Measurements from ENCODE around the gene SOX2. TPM values are rescaled to one million over a fixed set of nuclear protein-coding genes. Genes with fewer than 3 reads are reported as not detected.

Gene SOX2
- total RNA-seq, 1 donor from 2014 or later = 0.10 TPM

DNA sequence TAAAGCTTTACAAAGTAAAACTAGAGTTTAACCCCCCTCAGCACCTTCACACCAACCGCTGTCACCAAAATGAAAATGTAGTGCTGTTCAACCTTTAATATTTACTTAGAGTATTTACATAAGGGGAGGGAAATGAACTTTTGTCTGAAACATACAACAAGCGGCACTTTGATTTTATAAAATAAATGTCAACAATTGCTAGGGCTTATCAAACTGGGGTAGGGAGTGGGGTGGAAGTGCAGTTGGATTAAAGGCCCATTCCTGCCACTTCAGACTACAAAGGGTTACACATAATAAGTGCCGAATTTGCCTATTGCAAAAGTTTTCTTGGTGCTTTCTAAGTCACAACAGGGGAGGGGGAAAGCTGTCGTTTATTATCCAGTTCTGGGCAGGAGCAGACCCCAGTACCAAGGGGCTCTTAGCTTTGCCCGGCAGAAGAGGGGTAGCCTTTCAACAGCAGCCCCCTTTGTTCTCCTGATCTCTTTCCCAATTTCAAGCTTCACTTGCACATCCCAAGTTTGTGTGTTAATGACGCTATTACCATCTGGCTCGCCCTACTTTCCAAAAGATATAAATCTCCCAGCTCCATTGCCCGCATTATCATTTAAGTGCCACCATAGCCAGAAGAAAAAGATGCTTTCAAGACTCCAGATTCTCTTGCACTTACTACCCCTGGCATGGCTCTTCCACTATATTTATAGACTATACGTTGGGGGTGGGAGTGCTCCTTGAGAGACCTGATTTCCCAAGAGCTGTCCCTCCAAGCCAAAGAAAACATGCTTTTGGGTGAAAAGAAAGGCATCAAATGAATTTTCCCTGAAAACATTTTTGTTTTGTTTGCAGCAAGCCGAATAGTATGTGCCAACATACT, 17.0 kb downstream of the SOX2 start:
- H3K27me3 Mint-ChIP-seq (ENCODE audit: insufficient read depth) = peaks cover 55% of the 10 kb centered on the region
- H3K27ac Mint-ChIP-seq = no peak overlapping the region
- peaks cover 4% of the 10 kb centered on the region for H3K9me3 Mint-ChIP-seq
- intact Hi-C loops (cut with micrococcal nuclease) = loop anchor here (5.0 kb wide), 2 partner anchors 36 to 954 kb away; no protein-coding TSS in a partner anchor
- no peaks in the 10 kb centered on the region for H3K36me3 Mint-ChIP-seq (ENCODE audit: low read depth)
- no peak overlapping the region for H3K4me3 Mint-ChIP-seq
- H3K4me1 Mint-ChIP-seq (ENCODE audit: low read depth) = peaks cover 6% of the 10 kb centered on the region
- DNase-seq (ENCODE audit: low spot score) = no peak

DNA sequence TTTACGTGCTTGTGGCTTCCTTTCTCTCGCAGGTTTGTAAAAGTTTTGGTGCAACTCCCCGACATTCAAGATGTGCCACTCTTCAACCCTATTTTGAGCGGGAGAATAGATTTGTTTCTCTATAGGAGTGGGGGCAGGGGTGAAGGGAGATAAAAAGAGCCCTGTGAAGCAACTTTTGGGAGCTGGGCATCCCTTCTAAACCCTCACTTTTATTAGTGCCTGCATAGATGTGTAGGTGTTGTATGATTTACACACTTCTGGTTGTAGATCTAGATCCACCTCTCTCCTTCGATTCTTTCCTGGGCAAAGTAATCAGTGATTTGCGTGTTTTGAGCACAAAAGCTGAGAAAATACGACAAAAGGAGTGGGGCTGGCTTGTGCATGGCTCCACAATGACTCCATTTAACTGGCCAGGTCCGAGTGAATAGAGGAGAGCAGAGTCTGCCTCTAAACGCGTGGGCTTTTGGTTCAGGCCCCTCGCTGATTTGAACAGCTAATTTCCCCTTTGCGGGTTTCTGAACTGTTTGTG, 17.7 kb downstream of the SOX2 start:
- H3K4me3 Mint-ChIP-seq = no peak overlapping the region
- intact Hi-C loops (cut with micrococcal nuclease) = loop anchor here (5.0 kb wide), 2 partner anchors 37 to 953 kb away; no protein-coding TSS in a partner anchor
- no peak for DNase-seq (ENCODE audit: low spot score)
- no peak overlapping the region for H3K27ac Mint-ChIP-seq
- H3K27me3 Mint-ChIP-seq (ENCODE audit: insufficient read depth) = peaks cover 48% of the 10 kb centered on the region
- H3K9me3 Mint-ChIP-seq = peaks cover 4% of the 10 kb centered on the region
- peaks cover 6% of the 10 kb centered on the region for H3K4me1 Mint-ChIP-seq (ENCODE audit: low read depth)
- H3K36me3 Mint-ChIP-seq (ENCODE audit: low read depth) = no peaks in the 10 kb centered on the region

- H3K27ac Mint-ChIP-seq = no peak overlapping the region
- no peak overlapping the region for H3K4me3 Mint-ChIP-seq
- H3K9me3 Mint-ChIP-seq = peaks cover 4% of the 10 kb centered on the region
- H3K36me3 Mint-ChIP-seq (ENCODE audit: low read depth) = no peaks in the 10 kb centered on the region
- intact Hi-C loops (cut with micrococcal nuclease) = no loop called here
- no peak for DNase-seq (ENCODE audit: low spot score)
- peaks cover 40% of the 10 kb centered on the region for H3K27me3 Mint-ChIP-seq (ENCODE audit: insufficient read depth)
- H3K4me1 Mint-ChIP-seq (ENCODE audit: low read depth) = peaks cover 6% of the 10 kb centered on the region
These were observed 18.6 kb downstream of the SOX2 start for GRCh38 chr3:181730316-181730715.

DNA sequence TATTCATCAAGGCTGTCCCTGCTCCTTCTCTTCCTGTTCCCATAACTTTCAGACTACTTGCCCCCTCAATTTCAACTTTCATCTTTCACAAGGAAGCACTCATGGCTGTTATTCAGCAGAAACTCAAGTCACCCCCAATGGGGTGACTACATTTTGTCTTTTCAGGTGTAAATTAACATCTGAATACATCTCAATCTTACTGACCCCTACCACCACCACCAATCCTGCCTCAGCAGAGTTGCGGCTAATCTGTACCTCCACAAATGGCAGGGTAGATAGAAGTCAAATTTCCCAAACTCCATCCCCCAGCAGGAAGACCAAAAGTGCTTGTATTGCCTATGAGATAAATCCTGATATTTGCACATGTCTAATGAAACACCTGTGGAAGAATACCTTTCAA, 19.2 kb downstream of the SOX2 start:
- DNase-seq (ENCODE audit: low spot score) = no peak
- Mint-ChIP-seq H3K4me3 (no peak overlapping the region), H3K9me3 (peaks cover 4% of the 10 kb centered on the region), H3K27me3 (ENCODE audit: insufficient read depth) (peaks cover 37% of the 10 kb centered on the region), H3K4me1 (ENCODE audit: low read depth) (peaks cover 6% of the 10 kb centered on the region), H3K27ac (no peak overlapping the region), H3K36me3 (ENCODE audit: low read depth) (no peaks in the 10 kb centered on the region)
- intact Hi-C loops (cut with micrococcal nuclease) = no loop called here

GRCh38 chr3:181735911-181736310, 24.2 kb downstream of the SOX2 start:
- DNase-seq (ENCODE audit: low spot score) = no peak
- no peaks in the 10 kb centered on the region for H3K9me3 Mint-ChIP-seq
- intact Hi-C loops (cut with micrococcal nuclease) = no loop called here
- no peak overlapping the region for H3K27ac Mint-ChIP-seq
- peaks cover 4% of the 10 kb centered on the region for H3K27me3 Mint-ChIP-seq (ENCODE audit: insufficient read depth)
- no peaks in the 10 kb centered on the region for H3K4me1 Mint-ChIP-seq (ENCODE audit: low read depth)
- no peak overlapping the region for H3K4me3 Mint-ChIP-seq
- no peaks in the 10 kb centered on the region for H3K36me3 Mint-ChIP-seq (ENCODE audit: low read depth)

DNA sequence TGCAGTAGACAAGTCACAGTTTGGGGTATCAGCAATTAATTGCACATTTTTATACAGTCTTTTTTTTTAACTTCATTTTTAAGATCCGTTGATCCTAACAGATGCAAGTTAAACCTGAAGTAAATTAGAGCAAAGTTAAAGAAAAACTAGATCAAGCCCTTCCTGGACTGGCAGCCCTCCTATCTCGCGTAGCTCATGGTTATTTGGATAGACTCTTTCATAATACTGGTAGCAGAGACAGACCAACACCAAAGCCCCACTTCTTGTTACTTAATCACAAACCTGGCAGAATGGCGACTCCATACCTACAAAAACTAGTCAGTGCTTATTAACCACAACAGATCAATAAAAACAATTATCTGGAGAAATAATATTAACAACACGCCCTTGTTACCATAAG, 26.8 kb downstream of the SOX2 start:
- no peak overlapping the region for H3K4me3 Mint-ChIP-seq
- peaks cover 4% of the 10 kb centered on the region for H3K27me3 Mint-ChIP-seq (ENCODE audit: insufficient read depth)
- DNase-seq (ENCODE audit: low spot score) = no peak
- H3K27ac Mint-ChIP-seq = no peak overlapping the region
- H3K9me3 Mint-ChIP-seq = no peaks in the 10 kb centered on the region
- intact Hi-C loops (cut with micrococcal nuclease) = no loop called here
- no peaks in the 10 kb centered on the region for H3K4me1 Mint-ChIP-seq (ENCODE audit: low read depth)
- H3K36me3 Mint-ChIP-seq (ENCODE audit: low read depth) = no peaks in the 10 kb centered on the region

DNA sequence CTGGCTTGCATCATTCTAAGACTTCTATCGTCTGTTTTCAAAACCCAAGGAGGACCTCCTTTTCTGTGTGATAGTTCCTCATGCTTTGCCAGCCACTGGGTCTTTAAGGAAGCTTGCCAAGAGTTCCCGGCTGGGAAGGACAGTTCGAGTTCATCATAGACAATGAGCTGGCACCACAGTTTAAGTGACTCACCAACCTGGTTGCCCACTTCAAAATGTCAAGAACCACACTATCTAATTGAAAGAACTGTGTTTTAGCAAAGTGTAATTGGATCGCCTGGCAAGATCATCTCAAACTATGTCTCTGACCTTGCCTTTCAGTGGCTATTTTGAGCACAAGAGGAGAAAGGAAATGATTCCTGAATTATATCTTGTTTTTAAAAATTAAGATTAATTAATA, 27.9 kb downstream of the SOX2 start:
- no peak for DNase-seq (ENCODE audit: low spot score)
- Mint-ChIP-seq H3K9me3 (no peaks in the 10 kb centered on the region), H3K4me3 (no peak overlapping the region), H3K4me1 (ENCODE audit: low read depth) (no peaks in the 10 kb centered on the region), H3K36me3 (ENCODE audit: low read depth) (no peaks in the 10 kb centered on the region), H3K27me3 (ENCODE audit: insufficient read depth) (peaks cover 4% of the 10 kb centered on the region), H3K27ac (no peak overlapping the region)
- intact Hi-C loops (cut with micrococcal nuclease) = no loop called here

GRCh38 chr3:181741417-181741816, 29.7 kb downstream of the SOX2 start:
- no peaks in the 10 kb centered on the region for H3K9me3 Mint-ChIP-seq
- no peaks in the 10 kb centered on the region for H3K4me1 Mint-ChIP-seq (ENCODE audit: low read depth)
- DNase-seq (ENCODE audit: low spot score) = no peak
- peaks cover 4% of the 10 kb centered on the region for H3K27me3 Mint-ChIP-seq (ENCODE audit: insufficient read depth)
- no peaks in the 10 kb centered on the region for H3K36me3 Mint-ChIP-seq (ENCODE audit: low read depth)
- H3K4me3 Mint-ChIP-seq = no peak overlapping the region
- no peak overlapping the region for H3K27ac Mint-ChIP-seq
- intact Hi-C loops (cut with micrococcal nuclease) = no loop called here

GRCh38 chr3:181752202-181752671, 40.5 kb downstream of the SOX2 start:
- Mint-ChIP-seq H3K36me3 (ENCODE audit: low read depth) (no peaks in the 10 kb centered on the region), H3K27me3 (ENCODE audit: insufficient read depth) (peaks cover 5% of the 10 kb centered on the region), H3K9me3 (no peaks in the 10 kb centered on the region), H3K4me1 (ENCODE audit: low read depth) (no peaks in the 10 kb centered on the region), H3K27ac (no peak overlapping the region), H3K4me3 (no peak overlapping the region)
- no peak for DNase-seq (ENCODE audit: low spot score)
- intact Hi-C loops (cut with micrococcal nuclease) = no loop called here

DNA sequence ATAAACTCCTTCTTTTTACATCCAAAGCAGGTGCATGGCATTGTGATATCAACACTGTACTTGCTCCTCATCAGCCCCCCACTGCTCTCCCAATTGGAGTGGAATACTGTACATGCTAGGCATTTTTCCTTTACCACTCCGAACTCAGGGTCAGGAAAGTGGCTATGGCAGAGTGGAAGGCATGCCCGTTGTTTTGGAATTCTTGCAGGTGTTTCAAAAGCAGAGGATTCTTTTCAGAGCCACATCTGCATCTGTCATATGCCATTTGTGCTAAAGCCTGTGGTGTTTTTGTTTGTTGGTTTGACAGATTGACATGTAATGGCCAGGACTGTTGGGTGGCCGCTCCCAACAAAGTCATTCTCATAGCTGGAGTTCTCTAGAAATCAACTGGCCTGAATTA, 41.7 kb downstream of the SOX2 start:
- Mint-ChIP-seq H3K4me1 (ENCODE audit: low read depth) (no peaks in the 10 kb centered on the region), H3K27ac (no peak overlapping the region), H3K4me3 (no peak overlapping the region), H3K27me3 (ENCODE audit: insufficient read depth) (peaks cover 5% of the 10 kb centered on the region), H3K9me3 (no peaks in the 10 kb centered on the region), H3K36me3 (ENCODE audit: low read depth) (no peaks in the 10 kb centered on the region)
- intact Hi-C loops (cut with micrococcal nuclease) = no loop called here
- no peak for DNase-seq (ENCODE audit: low spot score)

- H3K27me3 Mint-ChIP-seq (ENCODE audit: insufficient read depth) = peaks cover 5% of the 10 kb centered on the region
- intact Hi-C loops (cut with micrococcal nuclease) = no loop called here
- no peaks in the 10 kb centered on the region for H3K4me1 Mint-ChIP-seq (ENCODE audit: low read depth)
These were observed 44.2 kb downstream of the SOX2 start for GRCh38 chr3:181755959-181756358.

GRCh38 chr3:181756645-181757297, 45.0 kb downstream of the SOX2 start:
- Mint-ChIP-seq H3K4me1 (ENCODE audit: low read depth) (no peaks in the 10 kb centered on the region), H3K4me3 (no peak overlapping the region), H3K27ac (no peak overlapping the region), H3K9me3 (no peaks in the 10 kb centered on the region), H3K27me3 (ENCODE audit: insufficient read depth) (peaks cover 5% of the 10 kb centered on the region), H3K36me3 (ENCODE audit: low read depth) (no peaks in the 10 kb centered on the region)
- DNase-seq (ENCODE audit: low spot score) = no peak
- intact Hi-C loops (cut with micrococcal nuclease) = no loop called here

More at GRCh38 chr3:181755959-181756358, 44.2 kb downstream of the SOX2 start:
- no peaks in the 10 kb centered on the region for H3K36me3 Mint-ChIP-seq (ENCODE audit: low read depth)
- H3K4me3 Mint-ChIP-seq = no peak overlapping the region
- H3K27ac Mint-ChIP-seq = no peak overlapping the region
- H3K9me3 Mint-ChIP-seq = no peaks in the 10 kb centered on the region
- DNase-seq (ENCODE audit: low spot score) = no peak

- DNase-seq (ENCODE audit: low spot score) = no peak
- H3K4me1 Mint-ChIP-seq (ENCODE audit: low read depth) = no peaks in the 10 kb centered on the region
- peaks cover 5% of the 10 kb centered on the region for H3K27me3 Mint-ChIP-seq (ENCODE audit: insufficient read depth)
- H3K9me3 Mint-ChIP-seq = no peaks in the 10 kb centered on the region
- intact Hi-C loops (cut with micrococcal nuclease) = no loop called here
- no peak overlapping the region for H3K4me3 Mint-ChIP-seq
- no peaks in the 10 kb centered on the region for H3K36me3 Mint-ChIP-seq (ENCODE audit: low read depth)
- H3K27ac Mint-ChIP-seq = no peak overlapping the region
These were observed 46.1 kb downstream of the SOX2 start for GRCh38 chr3:181757694-181758306.

Measured in activated T-helper 1 cell treated with anti-CD3 and anti-CD28 coated beads, Interleukin-12 subunit alpha, Interleukin-12 subunit beta, Interleukin-2, Interleukin-4 antibody, amounts not matched to agents 30 ng/mL and 10 ng/mL and 1 ng/mL, durations not matched to agents 14 hours and 24 hours and 36 hours (primary cell).